Medulla oblongata (tissue), 1 donor: ENCODE data around the gene CBLC.

ENCODE experiments used
- DNase-seq: peaks from one replicate; pipeline ENCODE4 v3.0.0-alpha.2; 2015; ENCODE audit errors: extremely low spot score

Gene CBLC

GRCh38 chr19:44777715-44778347 lies at the start of gene CBLC:
CBLC (plus strand) TSS chr19:44777890; CDS start chr19:44777932, 42 bp downstream.
- DNase-seq, result no peak

DNA sequence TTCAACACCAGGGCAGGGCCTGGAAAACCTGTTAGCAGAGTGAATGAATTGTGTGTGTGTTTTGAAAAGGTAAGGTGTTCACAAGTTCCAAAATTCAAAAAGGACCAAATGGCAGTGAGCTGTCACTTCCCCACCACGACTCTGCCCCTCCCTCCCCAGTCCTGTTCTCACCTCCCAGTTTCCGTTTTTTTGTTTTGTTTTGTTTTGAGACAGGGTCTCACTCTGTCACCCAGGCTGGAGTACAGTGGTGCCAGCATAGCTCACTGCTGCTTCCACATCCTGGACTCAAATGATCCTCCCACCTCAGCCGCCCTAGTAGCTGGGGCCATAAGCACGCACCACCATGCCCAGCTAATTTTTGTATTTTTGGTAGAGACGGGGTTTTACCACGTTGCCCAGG lies 49.5 kb upstream of the CBLC start:
- DNase-seq, result no peak

- no peak for DNase-seq
These were observed 48.1 kb upstream of the CBLC start for GRCh38 chr19:44729516-44730033.

- DNase-seq, result no peak
These were observed 46.6 kb upstream of the CBLC start for GRCh38 chr19:44731081-44731480.

- DNase-seq, result no peak
These were observed 46.1 kb upstream of the CBLC start for GRCh38 chr19:44731622-44732021.

DNA sequence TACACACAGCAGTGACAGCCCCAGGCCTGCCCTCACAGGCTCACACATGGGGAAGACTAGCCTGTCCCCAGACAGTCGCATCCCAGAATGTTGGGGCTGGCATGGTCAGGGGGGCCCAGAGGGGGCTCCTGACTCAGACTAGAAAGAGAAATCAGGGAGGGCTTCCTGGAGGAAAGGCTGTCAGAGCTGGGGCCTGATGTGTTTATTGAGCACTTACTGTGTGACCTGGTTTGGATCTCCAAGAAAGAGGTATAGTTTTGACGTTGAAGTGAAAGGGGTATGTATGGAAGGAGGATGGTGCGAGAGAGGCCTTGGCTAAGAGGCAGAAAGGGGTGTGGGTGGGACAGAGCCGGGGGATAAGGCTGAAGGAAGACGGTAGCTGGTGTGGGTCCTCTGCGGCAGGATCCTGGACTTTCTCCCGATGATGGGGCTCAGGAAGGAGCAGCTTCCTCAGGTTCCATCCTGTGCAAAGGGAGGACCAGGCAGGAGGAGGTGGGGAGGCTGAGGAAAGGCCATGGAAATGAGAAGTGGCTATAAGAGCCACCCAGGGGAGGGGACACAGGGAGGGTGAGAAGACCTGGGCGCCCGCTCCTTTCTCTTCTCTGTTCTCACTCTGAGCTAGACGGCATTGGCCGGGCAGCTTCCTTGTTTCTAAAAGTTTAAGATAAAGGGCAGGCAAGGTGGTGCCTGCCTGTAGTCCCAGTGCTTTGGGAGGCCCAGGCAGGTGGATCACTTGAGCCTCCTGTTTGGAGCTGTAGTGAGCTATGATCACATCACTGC lies 45.3 kb upstream of the CBLC start:
- DNase-seq, result no peak

- no peak for DNase-seq
These were observed 43.3 kb upstream of the CBLC start for GRCh38 chr19:44734357-44734756.

DNA sequence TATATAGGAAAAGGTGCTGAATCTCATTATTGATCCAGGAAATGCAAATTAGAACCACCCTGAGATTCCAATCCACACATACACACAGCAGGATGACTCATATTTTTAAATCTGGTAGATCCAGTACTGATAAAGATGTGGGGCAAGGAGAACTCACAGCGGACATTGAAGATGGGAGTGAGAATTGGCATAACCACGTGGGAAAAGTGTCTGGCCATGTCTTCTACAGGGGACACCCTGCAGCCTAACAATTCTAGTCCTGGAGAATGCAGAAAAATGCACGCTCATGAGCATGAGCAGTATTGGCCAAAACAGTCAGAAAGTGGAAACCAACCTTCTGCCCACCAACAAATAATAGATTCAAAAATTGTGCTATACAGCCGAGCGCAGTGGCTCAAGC lies 42.7 kb upstream of the CBLC start:
- no peak for DNase-seq

GRCh38 chr19:44737238-44738071 lies 40.2 kb upstream of the CBLC start:
- DNase-seq, result no peak

- DNase-seq, result no peak
These were observed 39.6 kb upstream of the CBLC start for GRCh38 chr19:44738136-44738535.

GRCh38 chr19:44738603-44739558 lies 38.8 kb upstream of the CBLC start:
- no peak for DNase-seq

GRCh38 chr19:44740351-44740824 lies 37.3 kb upstream of the CBLC start:
- no peak for DNase-seq

GRCh38 chr19:44741258-44741731 lies 36.4 kb upstream of the CBLC start:
- no peak for DNase-seq

GRCh38 chr19:44741841-44742329 lies 35.8 kb upstream of the CBLC start:
- DNase-seq, result peak; percentile 97

DNA sequence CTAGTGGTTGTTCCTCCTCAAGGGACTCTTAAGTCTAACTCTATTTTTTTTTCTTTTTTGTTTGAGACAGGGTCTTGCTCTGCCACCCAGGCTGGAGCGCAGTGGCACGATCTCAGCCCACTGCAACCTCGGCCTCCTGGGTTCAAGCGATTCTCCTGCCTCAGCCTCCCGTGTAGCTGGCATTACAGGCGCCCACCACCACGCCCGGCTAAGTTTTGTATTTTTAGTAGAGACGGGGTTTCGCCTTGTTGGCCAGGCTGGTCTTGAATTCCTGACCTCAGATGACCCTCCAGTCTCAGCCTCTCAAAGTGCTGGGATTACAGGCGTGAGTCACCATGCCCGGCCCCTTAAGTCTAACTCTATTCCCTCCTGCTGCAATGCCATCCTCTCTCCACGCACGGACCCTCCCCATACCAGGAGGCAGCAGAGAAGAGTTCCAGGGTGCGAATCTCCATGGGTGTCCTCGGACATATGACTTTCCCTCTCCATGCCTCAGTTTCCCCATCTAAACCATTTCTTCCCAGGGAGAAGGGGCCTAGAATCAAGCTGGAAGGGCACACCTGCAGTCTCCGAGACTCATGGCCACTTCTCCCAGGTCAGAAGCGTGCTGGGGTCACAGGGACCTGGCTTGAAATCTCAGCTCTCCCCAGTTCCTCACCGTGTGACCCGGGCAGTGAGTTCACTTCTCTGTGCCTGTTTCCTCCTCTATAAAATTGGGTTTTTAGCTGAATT lies 35.2 kb upstream of the CBLC start:
- DNase-seq, result no peak

GRCh38 chr19:44744871-44745332 lies 32.8 kb upstream of the CBLC start:
- no peak for DNase-seq

DNA sequence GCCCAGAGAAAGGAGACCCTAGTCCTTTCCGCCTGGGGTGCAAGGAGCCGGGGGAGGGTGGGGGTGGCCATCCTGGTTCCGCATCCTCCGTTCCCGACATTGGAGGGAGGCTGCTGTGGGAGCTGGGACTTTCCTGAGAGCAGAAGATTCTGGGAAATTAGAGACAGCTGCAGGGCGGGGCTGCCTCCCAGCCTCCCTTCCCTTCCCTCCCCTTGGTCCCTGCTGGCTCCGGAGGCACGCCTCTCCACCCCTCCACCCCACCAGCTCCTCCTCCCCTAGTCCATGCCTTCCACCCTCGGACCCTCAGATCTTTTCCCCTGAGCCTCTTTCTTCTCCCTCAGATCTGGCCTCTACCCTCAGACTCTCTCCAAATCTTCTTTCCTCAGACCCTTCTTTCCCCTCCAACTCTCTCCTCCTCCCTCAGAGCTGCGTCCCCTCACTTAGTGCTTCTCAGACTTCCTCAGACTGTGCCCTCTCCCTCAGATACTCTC lies 32.3 kb upstream of the CBLC start:
- DNase-seq, result no peak

GRCh38 chr19:44745887-44746600 lies 31.6 kb upstream of the CBLC start:
- DNase-seq, result no peak

- DNase-seq, result no peak
These were observed 31.1 kb upstream of the CBLC start for GRCh38 chr19:44746616-44746945.
